Muscle of arm (tissue), 14 donors: ENCODE data around the gene SPDYE16. TPM values are rescaled to one million over a fixed set of nuclear protein-coding genes. Genes with fewer than 3 reads are reported as not detected.
"Not testable (repeated sequence)": the region's sequence is repeated elsewhere in the genome, so short reads cannot be mapped to it uniquely, and the experiment has no call there.

Experiments used
- DNase-seq: peaks from one replicate; pipeline ENCODE4 v3.0.0-alpha.2; 2013
- long read RNA-seq, 11 donors: transcript quantifications; one replicate each; lab custom pipeline, GENCODE V29; 2026
- polyA plus RNA-seq, 12 donors: library from polyadenylated mRNA; unstranded; fragments of 120-200 nt; gene quantifications; one replicate each; pipeline ENCODE4 v1.2.1, GENCODE V29; 2013; ENCODE audit not compliant: insufficient read length in 12 of 12

The SPDYE16 gene
- polyA plus RNA-seq: 1 to 10 TPM in 9 of 12 donors, under 1 TPM in 1, not detected in 2; 0.99 to 7.3 (median 2.3) TPM
- long read RNA-seq, donor 1: 0 reads
- long read RNA-seq, donor 2: 0 reads
- long read RNA-seq, donor 3: 0 reads
- long read RNA-seq, donor 4: 0 reads
- long read RNA-seq, donor 5: 0 reads
- long read RNA-seq, donor 6: 0 reads
- long read RNA-seq, donor 7: 0 reads
- long read RNA-seq, donor 8: 0 reads
- long read RNA-seq, donor 9: 0 reads
- long read RNA-seq, donor 10: 0 reads
- long read RNA-seq, donor 11: 0 reads

- not testable (repeated sequence) for DNase-seq
Measured at GRCh38 chr7:76543197-76543596, at the start of gene SPDYE16. Gene SPDYE16 (minus strand): TSS chr7:76543297. CDS start chr7:76541459, 1,838 bp downstream.

GRCh38 chr7:76592694-76593093 lies 49.6 kb upstream of the SPDYE16 start:
- DNase-seq: not testable (repeated sequence)

- DNase-seq: not testable (repeated sequence)
Measured at GRCh38 chr7:76591602-76592304, 48.7 kb upstream of the SPDYE16 start.

- not testable (repeated sequence) for DNase-seq
Measured at GRCh38 chr7:76591033-76591432, 47.9 kb upstream of the SPDYE16 start.

- DNase-seq: not testable (repeated sequence)
Measured at GRCh38 chr7:76588586-76588985, 45.5 kb upstream of the SPDYE16 start.

- DNase-seq: not testable (repeated sequence)
Measured at GRCh38 chr7:76586585-76587315, 43.7 kb upstream of the SPDYE16 start.

- peak; percentile 65 for DNase-seq
Measured at GRCh38 chr7:76583636-76584281, 40.7 kb upstream of the SPDYE16 start.

GRCh38 chr7:76582848-76583631 lies 39.9 kb upstream of the SPDYE16 start:
- DNase-seq: peak; percentile 70

GRCh38 chr7:76575919-76576655 lies 33.0 kb upstream of the SPDYE16 start:
- not testable (repeated sequence) for DNase-seq

- not testable (repeated sequence) for DNase-seq
Measured at GRCh38 chr7:76575431-76575830, 32.3 kb upstream of the SPDYE16 start.

- not testable (repeated sequence) for DNase-seq
Measured at GRCh38 chr7:76572296-76572695, 29.2 kb upstream of the SPDYE16 start.

- DNase-seq: not testable (repeated sequence)
Measured at GRCh38 chr7:76570324-76570775, 27.3 kb upstream of the SPDYE16 start.

GRCh38 chr7:76568742-76569141 lies 25.6 kb upstream of the SPDYE16 start:
- not testable (repeated sequence) for DNase-seq

GRCh38 chr7:76567753-76568152 lies 24.7 kb upstream of the SPDYE16 start:
- not testable (repeated sequence) for DNase-seq

GRCh38 chr7:76567311-76567710 lies 24.2 kb upstream of the SPDYE16 start:
- DNase-seq: not testable (repeated sequence)

- DNase-seq: not testable (repeated sequence)
Measured at GRCh38 chr7:76565001-76565400, 21.9 kb upstream of the SPDYE16 start.

GRCh38 chr7:76561342-76561741 lies 18.2 kb upstream of the SPDYE16 start:
- DNase-seq: not testable (repeated sequence)

GRCh38 chr7:76560157-76560556 lies 17.1 kb upstream of the SPDYE16 start:
- not testable (repeated sequence) for DNase-seq

GRCh38 chr7:76559685-76560084 lies 16.6 kb upstream of the SPDYE16 start:
- not testable (repeated sequence) for DNase-seq

- DNase-seq: not testable (repeated sequence)
Measured at GRCh38 chr7:76551992-76552391, 8.9 kb upstream of the SPDYE16 start.
